Stimulated activated CD4-positive, alpha-beta T cell treated with anti-CD3 and anti-CD28 coated beads, Interleukin-1b, Interleukin-23, amount 100 ng/mL, for 4 hours (primary cell): ENCODE results near the gene ABL1.

Experiments
- DNase-seq, 2 donors: peaks; one replicate each; pipeline ENCODE4 v3.0.0-alpha.2; 2020; ENCODE audit warnings: low read depth in 2 of 2

ABL1 gene

GRCh38 chr9:130890870-130891687 lies 56.0 kb downstream of the ABL1 start:
- no peak for DNase-seq

DNA sequence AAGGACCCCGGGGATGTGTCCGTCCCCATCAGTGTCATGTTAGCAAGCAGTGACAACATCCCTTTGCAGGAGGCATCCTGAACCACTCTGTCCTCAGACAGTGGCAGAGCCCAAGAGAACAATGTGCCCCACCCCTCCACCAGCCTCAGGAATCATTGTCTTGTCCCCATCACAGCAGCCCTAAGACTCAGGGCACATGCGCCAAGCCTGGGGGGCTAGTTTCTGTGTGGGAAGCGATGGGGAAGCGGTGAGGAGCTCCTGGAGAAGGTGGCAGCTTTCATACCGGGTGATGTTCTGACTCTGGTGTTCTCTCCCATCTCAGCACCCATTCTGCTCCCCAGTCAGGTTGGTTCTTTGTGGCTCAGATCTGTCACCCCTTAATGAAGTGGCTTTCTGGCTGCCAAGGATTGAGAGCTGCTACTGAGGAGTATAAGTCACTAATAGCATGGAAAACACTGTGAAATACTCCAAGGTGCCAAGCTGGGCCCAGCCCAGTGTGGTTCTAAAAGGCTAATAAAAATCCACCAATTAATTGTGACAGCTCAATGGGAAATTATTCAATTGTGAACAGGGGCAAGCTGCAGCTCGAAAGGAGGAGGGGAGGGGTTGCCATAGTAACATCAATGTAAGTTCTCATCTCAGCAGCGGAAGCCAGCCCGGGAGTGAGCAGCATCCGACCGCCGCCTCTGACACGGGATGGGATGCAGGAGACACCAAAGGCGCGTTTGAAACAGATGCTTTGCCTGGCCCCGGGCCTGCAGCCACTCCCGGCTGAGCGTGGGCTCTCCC lies 56.8 kb downstream of the ABL1 start:
- DNase-seq = no peak

- no peak for DNase-seq
Measured at GRCh38 chr9:130892477-130893304, 57.6 kb downstream of the ABL1 start.

DNA sequence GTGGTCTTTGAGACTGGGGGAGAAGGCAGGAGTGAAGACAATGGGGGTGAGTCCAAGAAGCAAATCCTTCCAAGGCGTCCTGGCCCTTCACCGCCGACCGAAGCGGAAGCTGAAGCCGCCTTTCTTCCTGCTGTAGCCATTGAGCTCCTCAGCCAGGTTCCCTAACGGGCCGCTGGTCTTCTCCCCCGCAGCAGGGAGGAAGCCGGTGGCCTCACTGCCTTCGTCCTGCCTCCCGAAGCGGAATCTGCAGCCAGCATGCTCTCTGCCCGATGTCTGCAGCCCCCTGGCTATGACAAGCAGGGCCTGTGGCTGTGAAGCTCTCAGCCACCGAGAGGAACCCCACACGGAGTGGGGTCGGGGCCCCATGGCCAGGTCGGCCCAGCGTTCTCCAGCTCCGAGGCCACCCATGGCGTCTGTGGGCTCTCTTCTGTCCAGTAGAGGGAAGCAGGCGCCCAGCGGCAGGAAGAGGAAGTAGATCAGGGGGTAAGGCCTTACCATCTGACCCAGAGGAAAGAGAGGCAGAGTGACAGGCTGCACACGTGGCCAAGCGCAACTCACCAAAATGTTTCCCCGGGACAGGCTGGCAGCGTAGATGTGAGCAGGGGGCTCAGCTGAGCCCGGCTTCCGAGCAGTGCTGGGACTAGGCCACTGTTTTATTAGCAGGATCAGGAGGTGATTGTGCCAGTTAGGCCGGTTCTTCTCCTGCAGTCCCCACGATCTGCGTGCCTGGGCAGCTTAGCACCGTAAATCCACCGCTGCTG lies 58.5 kb downstream of the ABL1 start:
- no peak for DNase-seq

GRCh38 chr9:130894546-130894945 lies 59.5 kb downstream of the ABL1 start:
- no peak for DNase-seq

DNA sequence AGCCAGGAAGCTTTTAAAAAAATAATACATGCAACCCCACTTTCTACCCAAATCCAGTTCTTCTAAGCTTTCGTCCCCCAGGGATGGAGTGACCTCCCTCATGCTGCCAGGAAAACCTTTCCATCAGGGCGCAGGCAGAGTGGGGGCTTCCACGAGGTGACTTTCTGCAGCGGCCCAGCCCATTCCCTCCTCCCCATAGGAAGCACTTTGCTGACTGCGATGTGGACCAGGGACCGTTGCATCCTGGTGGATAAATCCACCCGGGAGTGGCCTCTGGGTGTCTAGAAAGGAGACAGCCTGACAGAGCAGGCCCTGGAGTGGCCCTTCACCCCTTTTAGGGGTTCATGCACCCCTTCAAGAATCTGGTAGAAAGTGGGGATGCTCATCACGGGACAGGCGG lies 60.0 kb downstream of the ABL1 start:
- no peak for DNase-seq

DNA sequence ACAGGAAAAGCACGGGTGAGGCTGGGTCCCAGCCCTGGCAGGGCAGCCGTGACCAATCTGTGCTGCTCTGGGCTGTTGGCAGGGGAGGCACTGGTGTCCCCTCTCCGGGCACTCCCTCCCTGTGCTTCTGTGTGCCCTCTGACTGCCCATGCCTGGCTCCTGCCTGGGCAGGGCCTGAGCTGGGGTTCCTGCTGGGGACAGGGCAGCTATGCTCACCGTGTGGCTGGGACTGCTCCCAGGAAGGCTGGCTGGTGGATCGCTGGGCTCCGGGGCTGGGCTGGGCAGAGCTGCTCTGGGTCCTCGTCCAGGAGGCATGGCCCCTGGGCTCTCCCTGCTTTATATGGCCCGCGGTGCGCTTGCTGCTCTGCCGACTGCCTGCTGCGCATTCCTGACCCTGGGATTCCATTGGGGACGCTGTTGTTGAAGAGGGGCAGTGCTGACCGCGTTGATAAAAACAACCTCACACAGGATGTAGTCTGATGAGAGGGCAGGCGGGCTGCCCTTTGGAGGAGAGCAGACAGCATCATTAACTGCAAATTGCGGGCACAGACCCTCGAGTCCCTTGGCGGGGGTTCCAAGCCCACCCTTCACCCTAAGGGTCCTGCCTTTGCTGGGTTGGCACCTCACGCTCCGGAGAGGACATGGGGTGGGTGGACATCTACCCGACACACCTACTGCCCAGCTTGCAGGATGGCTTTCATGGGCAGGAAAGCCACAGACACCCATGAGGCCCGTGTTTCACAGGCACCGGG lies 60.6 kb downstream of the ABL1 start:
- DNase-seq = no peak

GRCh38 chr9:130896233-130897014 lies 61.4 kb downstream of the ABL1 start, which contains the start of gene QRFP:
QRFP (minus strand) TSS chr9:130896812; CDS start chr9:130893838, 2,974 bp downstream.
- DNase-seq = no peak

DNA sequence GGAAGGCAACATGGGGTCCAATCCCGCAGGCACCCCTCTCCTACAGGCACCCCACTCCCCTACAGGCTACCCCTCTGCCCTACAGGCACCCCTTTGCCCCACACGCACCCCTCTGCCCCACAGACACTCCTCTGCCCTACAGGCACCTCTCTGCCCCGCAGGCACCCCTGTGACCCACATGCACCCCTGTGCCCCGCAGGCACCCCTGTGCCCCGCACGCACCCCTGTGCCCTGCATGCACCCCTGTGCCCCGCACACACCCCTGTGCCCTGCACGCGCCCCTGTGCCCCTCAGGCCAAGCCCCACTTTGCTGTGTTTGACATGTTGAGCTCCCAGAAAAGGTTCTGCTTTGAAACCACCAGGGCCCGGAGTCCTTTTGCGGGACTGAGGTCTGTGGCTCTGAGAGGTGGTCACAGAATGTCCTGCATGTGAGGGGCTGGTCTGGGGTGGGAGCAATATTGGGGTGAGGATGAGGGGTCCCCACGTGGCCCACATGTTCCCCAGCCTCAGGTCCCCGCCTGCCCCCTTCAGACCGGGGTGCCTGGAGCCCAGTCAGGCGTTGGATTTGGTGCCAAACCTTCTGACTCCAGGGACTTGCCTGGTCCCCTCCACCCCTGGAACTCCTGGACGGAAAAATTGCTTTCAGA lies 62.2 kb downstream of the ABL1 start:
- DNase-seq = no peak

DNA sequence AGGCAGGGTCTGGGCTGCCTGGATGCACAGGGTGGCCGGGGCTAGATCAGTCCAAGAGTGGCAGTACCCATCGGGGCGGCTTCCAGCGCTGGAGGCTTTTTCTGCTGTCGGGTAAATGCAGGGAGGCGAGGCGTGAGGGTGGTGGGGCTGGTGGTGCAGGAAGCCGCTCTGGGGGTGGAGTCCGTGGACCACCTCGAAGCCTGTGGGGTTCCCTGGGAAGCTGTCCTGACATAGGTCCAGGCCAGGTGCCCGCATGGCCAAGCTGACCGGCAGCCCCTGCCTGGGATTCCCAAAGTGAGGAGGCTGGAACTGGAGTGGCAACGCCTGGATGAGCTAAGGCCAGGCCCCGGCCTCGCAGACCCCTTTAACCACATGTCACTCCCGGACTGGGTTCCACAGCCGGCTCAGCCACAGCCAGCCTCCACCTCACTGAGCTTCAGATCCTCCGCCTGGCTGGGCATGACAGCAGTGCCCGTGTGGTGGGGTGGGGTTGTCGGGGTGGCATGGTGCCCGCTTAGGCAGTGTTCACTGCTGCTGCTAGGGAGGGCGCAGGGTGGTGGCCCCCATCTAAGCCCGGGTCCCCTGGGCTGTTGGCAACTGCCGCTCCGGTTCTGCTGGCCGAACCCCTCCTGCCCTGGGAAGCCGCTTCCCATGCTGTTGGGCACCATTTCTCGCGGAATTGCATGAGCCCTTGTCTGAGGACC lies 62.9 kb downstream of the ABL1 start:
- DNase-seq = no peak

DNA sequence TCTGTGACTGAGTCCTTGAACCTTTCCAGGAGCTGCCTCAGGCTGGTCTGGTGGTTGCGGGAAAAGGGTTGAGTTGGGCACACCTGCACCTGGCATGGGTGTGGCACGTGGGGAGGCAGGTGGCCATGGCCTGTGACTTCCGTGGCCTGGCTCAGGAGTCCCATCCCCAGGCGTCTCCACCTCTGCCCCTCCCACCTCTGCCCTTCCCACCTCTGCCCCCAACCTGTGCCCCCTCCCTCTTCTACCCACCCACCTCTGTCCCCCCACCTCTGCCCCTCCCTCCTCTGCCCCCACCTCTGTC lies 63.4 kb downstream of the ABL1 start:
- no peak for DNase-seq

DNA sequence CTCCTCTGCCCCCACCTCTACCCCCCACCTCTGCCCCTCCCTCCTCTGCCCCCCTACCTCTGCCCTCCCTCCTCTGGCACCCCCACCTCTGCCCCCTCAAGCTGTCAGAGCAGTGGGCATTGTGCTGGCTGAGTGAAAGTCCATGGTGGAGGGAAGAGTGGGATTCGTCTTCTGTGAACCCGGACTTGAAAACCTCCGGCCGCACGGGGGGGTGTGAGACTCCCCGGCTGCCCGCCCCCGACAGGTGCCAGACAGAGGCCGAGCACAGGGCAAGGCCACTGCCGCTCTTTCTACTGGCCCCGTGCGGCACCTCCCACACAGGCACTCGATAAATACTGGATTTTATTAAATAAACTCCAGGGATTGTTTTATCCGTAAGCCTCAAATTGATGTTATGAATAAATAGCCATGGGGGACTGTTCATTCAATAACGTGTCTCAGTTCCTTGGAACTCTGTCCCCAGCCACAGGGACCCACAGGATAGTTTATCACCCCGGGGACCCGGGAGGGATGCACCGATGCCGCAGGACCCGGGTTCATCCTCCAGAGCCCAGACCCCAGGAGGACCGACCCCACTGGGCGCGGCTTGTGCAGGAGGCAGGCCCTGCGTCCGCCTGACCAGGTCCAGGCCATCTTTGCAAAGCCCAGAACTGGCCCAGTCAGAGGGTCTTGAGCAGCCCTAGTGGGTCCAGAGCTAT lies 64.1 kb downstream of the ABL1 start:
- DNase-seq = no peak

GRCh38 chr9:130900701-130901497 lies 65.8 kb downstream of the ABL1 start:
- no peak for DNase-seq

DNA sequence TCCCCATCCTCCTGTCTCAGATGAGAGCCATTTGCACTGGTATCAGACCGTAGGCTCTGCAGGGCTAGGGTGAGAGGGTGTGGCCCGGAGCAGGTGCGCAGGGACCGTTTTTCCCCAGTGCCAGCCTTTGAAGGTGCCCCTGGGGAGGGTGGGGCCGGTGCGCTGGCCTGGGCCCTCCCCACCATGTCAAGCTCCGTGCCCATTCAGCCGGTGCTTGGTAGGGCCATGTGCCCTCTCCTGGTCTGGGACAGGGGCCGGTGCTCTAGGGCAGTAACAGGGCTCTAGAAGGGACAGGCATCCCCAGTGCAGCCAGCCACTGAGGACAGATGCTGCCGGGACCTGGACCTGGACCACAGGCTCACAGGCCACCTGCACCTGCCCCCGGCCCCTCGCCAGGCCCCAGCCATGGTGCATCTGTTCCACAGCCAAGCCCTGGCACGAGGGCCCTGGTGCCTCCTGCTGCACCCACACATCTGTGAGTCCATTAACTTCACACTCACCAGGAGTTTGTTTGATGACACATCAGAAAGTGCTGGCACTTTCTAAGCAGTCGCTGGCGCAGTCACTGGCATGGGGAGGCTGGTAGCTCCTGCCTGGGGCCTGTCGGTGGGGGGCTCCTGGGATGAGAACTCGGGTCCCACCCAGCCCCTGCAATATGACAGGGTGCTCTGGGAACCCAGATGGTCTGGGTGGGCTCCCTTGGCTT lies 66.6 kb downstream of the ABL1 start:
- DNase-seq = no peak

DNA sequence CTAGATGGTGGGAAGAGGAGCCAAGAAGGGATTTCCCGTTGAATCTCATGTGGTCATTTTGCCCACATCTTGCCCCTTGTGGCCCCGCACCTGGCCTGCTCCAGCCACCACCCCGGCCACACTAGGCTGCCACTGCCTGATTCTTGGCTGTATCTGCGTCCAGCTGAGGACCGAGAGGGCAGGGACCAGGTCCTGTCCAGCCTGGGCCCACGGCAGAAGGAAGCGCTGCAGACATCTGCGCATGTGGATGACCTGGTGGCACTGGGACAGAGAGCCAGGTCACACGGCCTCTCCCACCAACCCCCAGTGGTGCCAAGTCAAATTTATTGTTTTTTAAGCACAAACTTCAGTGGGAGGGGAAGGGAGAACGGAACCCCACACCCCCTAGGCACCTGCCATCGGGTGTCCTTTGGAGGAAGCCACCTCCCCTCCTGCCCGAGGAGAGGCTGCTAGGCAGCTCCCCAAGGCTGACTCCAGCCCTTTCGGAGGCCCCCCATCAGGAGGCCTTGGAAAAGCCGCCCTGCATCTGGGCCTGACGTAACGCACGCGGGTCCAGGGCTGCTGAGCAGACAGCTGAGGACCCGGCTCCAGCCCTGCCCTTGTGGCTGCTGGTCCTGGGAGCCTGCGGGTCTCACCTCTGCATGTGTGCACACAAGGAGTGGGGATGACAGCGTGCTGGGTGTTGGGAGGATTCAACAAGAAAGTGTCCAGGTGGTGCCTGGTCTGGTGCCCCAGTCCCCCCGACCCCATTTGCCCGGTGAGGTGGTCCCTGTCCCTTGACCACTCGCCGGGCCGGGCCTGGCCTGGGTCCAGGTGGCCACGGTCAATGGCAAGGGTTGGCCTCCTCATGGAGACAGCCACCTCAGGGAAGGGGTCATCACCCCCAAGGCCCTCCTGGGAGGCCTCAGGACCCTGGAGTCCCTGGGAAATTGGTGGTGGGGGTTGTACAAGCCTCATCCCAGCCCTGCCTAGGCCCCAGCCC lies 67.4 kb downstream of the ABL1 start:
- no peak for DNase-seq
